Trophoblast cell (in vitro differentiated cells and primary cell): ENCODE measurements around the gene P4HB.

Experiments
- DNase-seq, 2 donors: peaks; one replicate each; pipeline ENCODE4 v3.0.0-alpha.2; 2016
- H2AFZ ChIP-seq: 2 replicates; pipeline ENCODE4 v1.6.1; 2013; ENCODE audit warnings: low read length, moderate library complexity, mild to moderate bottlenecking; ENCODE audit not compliant: insufficient read depth, poor library complexity
- H2AK5ac ChIP-seq: 2 replicates; pipeline ENCODE4 v1.6.1; 2013; ENCODE audit warnings: mild to moderate bottlenecking, low read length
- H2BK120ac ChIP-seq: 2 replicates; pipeline ENCODE4 v1.6.1; 2013; ENCODE audit warnings: low read length, mild to moderate bottlenecking, moderate library complexity; ENCODE audit not compliant: insufficient read depth, poor library complexity
- H2BK12ac ChIP-seq: 2 replicates; pipeline ENCODE4 v1.6.1; 2013; ENCODE audit warnings: mild to moderate bottlenecking, low read length, moderate library complexity
- H2BK5ac ChIP-seq: 2 replicates; pipeline ENCODE4 v1.6.1; 2013; ENCODE audit warnings: low read length, low read depth, moderate library complexity, mild to moderate bottlenecking; ENCODE audit not compliant: poor library complexity
- H3K14ac ChIP-seq: 2 replicates; pipeline ENCODE4 v1.6.1; 2013; ENCODE audit warnings: mild to moderate bottlenecking, low read length
- H3K18ac ChIP-seq: 2 replicates; pipeline ENCODE4 v1.6.1; 2013; ENCODE audit warnings: mild to moderate bottlenecking, low read length
- H3K23ac ChIP-seq: 2 replicates; pipeline ENCODE4 v1.6.1; 2013; ENCODE audit warnings: low read length
- H3K27ac ChIP-seq: 2 replicates; pipeline ENCODE4 v1.5.1; 2013; ENCODE audit warnings: low read depth, mild to moderate bottlenecking, inconsistent platforms, low read length, moderate library complexity
- H3K27me3 ChIP-seq: 2 replicates; pipeline ENCODE4 v1.6.1; 2013; ENCODE audit warnings: inconsistent platforms, mild to moderate bottlenecking, low read length, moderate library complexity; ENCODE audit not compliant: insufficient read depth
- H3K36me3 ChIP-seq, 2 experiments: 1 replicate in 1 of 2; 2 replicates in 1 of 2; pipeline ENCODE4 v1.6.1; 2013; ENCODE audit warnings: low read length in 2 of 2, mild to moderate bottlenecking in 2 of 2, moderate library complexity in 1 of 2; ENCODE audit not compliant: insufficient read depth in 2 of 2, control insufficient read depth in 1 of 2
- H3K4ac ChIP-seq: 2 replicates; pipeline ENCODE4 v1.6.1; 2013; ENCODE audit warnings: low read depth, mild to moderate bottlenecking, low read length, moderate library complexity
- H3K4me1 ChIP-seq, 2 experiments: 1 replicate in 1 of 2; 2 replicates in 1 of 2; pipeline ENCODE4 v1.6.1; 2013; ENCODE audit warnings: low read length in 2 of 2, mild to moderate bottlenecking in 2 of 2, moderate library complexity in 1 of 2; ENCODE audit not compliant: insufficient read depth in 2 of 2, control insufficient read depth in 1 of 2
- H3K4me2 ChIP-seq: 2 replicates; pipeline ENCODE4 v1.6.1; 2013; ENCODE audit warnings: inconsistent platforms, mild to moderate bottlenecking, low read length, moderate library complexity
- H3K4me3 ChIP-seq: 2 replicates; pipeline ENCODE4 v1.5.1; 2013; ENCODE audit warnings: mild to moderate bottlenecking, low read depth, low read length, inconsistent platforms
- H3K79me1 ChIP-seq: one replicate; pipeline ENCODE4 v1.6.1; 2013; ENCODE audit warnings: low read length
- H3K79me2 ChIP-seq: 2 replicates; pipeline ENCODE4 v1.6.1; 2013; ENCODE audit warnings: low read length, mild to moderate bottlenecking; ENCODE audit not compliant: control insufficient read depth, insufficient read depth, poor library complexity
- H3K9ac ChIP-seq: 2 replicates; pipeline ENCODE4 v1.6.1; 2013; ENCODE audit warnings: mild to moderate bottlenecking, low read length
- H3K9me3 ChIP-seq: 2 replicates; pipeline ENCODE4 v1.6.1; 2013; ENCODE audit warnings: low read depth, mild to moderate bottlenecking, control low read depth, inconsistent platforms, low read length; ENCODE audit not compliant: insufficient read depth
- H4K12ac ChIP-seq: 2 replicates; pipeline ENCODE4 v1.6.1; 2013; ENCODE audit warnings: low read depth, mild to moderate bottlenecking, low read length, moderate library complexity
- H4K8ac ChIP-seq: 2 replicates; pipeline ENCODE4 v1.6.1; 2013; ENCODE audit warnings: low read depth, mild to moderate bottlenecking, low read length, moderate library complexity
- H4K91ac ChIP-seq: one replicate; pipeline ENCODE4 v1.6.1; 2013; ENCODE audit warnings: low read depth, mild to moderate bottlenecking, low read length, moderate library complexity
- WGBS: extraction: QIAGEN DNeasy Blood & Tissue Kit; methylation state at CpG from one replicate; pipeline ENCODE4 v1.1.7; 2013; ENCODE audit warnings: missing lambda C conversion rate; ENCODE audit not compliant: insufficient read length, insufficient coverage; ENCODE audit errors: extremely low coverage; 5-methylcytosine and 5-hydroxymethylcytosine counted together

Gene P4HB

DNA sequence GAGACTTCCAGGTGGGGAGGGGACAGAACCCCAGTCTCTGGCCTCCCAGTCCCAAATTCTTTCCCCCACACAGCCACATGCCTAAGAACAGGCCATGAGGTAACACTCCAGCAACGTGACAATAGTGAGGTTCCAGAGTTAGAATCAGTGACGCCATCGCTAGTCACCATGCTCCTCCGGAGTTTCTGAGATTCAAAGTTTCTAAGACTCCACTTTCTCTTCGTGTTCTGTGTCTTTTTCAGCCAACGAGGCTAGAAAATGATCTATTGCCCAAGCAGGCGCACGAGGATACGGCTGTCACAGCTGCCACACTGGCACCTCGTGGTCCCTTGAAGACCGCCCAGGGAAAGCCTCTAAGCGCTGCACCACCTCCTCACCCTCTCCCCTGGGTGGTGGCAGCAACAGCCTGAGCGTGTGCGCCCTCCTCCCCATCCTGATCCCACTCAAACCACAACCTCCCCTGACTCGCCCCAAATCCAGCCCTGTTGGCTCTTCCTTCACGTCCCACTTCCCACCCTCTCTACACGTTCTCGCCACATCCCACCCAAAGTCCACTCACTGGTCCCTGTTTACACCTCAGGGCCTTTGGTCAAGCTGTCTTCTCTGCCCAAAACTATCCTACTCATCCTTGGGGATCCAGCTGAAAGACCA, 28.3 kb downstream of the P4HB start:
- Histone ChIP-seq H3K36me3 (peaks cover 4 to 5% of the 10 kb centered on the region in 2 experiments), H3K9ac (peak overlapping the region; percentile 42), H3K79me1 (peaks cover 13% of the 10 kb centered on the region), H3K27me3 (no peaks in the 10 kb centered on the region), H2BK12ac (no peak overlapping the region), H2BK5ac (no peak overlapping the region), H4K91ac (peak overlapping the region; percentile 75), H4K12ac (peak overlapping the region; percentile 49), H3K14ac (peak overlapping the region; percentile 59), H3K4ac (peak overlapping the region; percentile 87), H2BK120ac (peak overlapping the region; percentile 39), H3K4me1 (peaks cover 9 to 14% of the 10 kb centered on the region in 2 experiments), H3K4me2 (peak overlapping the region; percentile 68), H2AK5ac (no peak overlapping the region), H3K18ac (peak overlapping the region; percentile 50), H2AFZ (peak overlapping the region; percentile 50), H3K9me3 (peaks cover 2% of the 10 kb centered on the region), H3K27ac (peak overlapping the region; percentile 52), H4K8ac (peak overlapping the region; percentile 66), H3K79me2 (peaks cover 15% of the 10 kb centered on the region), H3K4me3 (peak overlapping the region; percentile 90), H3K23ac (no peak overlapping the region)
- WGBS: no CpG with 5 or more reads among the region's 18 CpGs
- DNase-seq: peak in 1 of 2 donors; percentile 54

- Histone ChIP-seq H2BK5ac (no peak overlapping the region), H4K12ac (no peak overlapping the region), H3K27me3 (no peaks in the 10 kb centered on the region), H3K79me1 (peaks cover 13% of the 10 kb centered on the region), H3K4me1 (peaks cover 9 to 14% of the 10 kb centered on the region in 2 experiments), H2AK5ac (no peak overlapping the region), H3K9ac (peak overlapping the region; percentile 21), H3K4me2 (no peak overlapping the region), H3K4me3 (no peak overlapping the region), H2BK12ac (no peak overlapping the region), H3K36me3 (peaks cover 4 to 5% of the 10 kb centered on the region in 2 experiments), H3K23ac (peak overlapping the region; percentile 19), H4K91ac (no peak overlapping the region), H3K18ac (peak overlapping the region; percentile 21), H3K4ac (peak overlapping the region; percentile 14), H2BK120ac (no peak overlapping the region), H2AFZ (no peak overlapping the region), H3K14ac (no peak overlapping the region), H4K8ac (no peak overlapping the region), H3K79me2 (peaks cover 15% of the 10 kb centered on the region), H3K27ac (no peak overlapping the region), H3K9me3 (peaks cover 2% of the 10 kb centered on the region)
- WGBS: no CpG with 5 or more reads among the region's 7 CpGs
- no peak for DNase-seq
Observed at GRCh38 chr17:81831563-81831956, 28.8 kb downstream of the P4HB start.

- no CpG with 5 or more reads among the region's 6 CpGs for WGBS
- no peak overlapping the region for H4K12ac ChIP-seq
- no peak overlapping the region for H2AK5ac ChIP-seq
- H3K27ac ChIP-seq: no peak overlapping the region
- H3K27me3 ChIP-seq: no peaks in the 10 kb centered on the region
- H2BK12ac ChIP-seq: no peak overlapping the region
- H3K36me3 ChIP-seq: peaks cover 5 to 6% of the 10 kb centered on the region in 2 experiments
- H3K9ac ChIP-seq: no peak overlapping the region
- H3K14ac ChIP-seq: no peak overlapping the region
- peaks cover 9 to 13% of the 10 kb centered on the region in 2 experiments for H3K4me1 ChIP-seq
- H3K18ac ChIP-seq: no peak overlapping the region
- H3K79me1 ChIP-seq: peaks cover 13% of the 10 kb centered on the region
- no peak overlapping the region for H2BK5ac ChIP-seq
- no peak overlapping the region for H3K4ac ChIP-seq
- H2AFZ ChIP-seq: no peak overlapping the region
- H3K9me3 ChIP-seq: no peaks in the 10 kb centered on the region
- no peak overlapping the region for H3K4me2 ChIP-seq
- no peak overlapping the region for H4K8ac ChIP-seq
- no peak overlapping the region for H3K4me3 ChIP-seq
- H2BK120ac ChIP-seq: no peak overlapping the region
- H3K23ac ChIP-seq: no peak overlapping the region
- peaks cover 15% of the 10 kb centered on the region for H3K79me2 ChIP-seq
- no peak overlapping the region for H4K91ac ChIP-seq
- DNase-seq: no peak
Observed at GRCh38 chr17:81829858-81830257, 30.5 kb downstream of the P4HB start.

GRCh38 chr17:81828656-81829055, 31.7 kb downstream of the P4HB start:
- Histone ChIP-seq H2BK5ac (no peak overlapping the region), H3K9ac (no peak overlapping the region), H4K12ac (no peak overlapping the region), H3K4me3 (no peak overlapping the region), H2BK12ac (no peak overlapping the region), H3K4ac (no peak overlapping the region), H3K27ac (no peak overlapping the region), H3K14ac (no peak overlapping the region), H4K8ac (no peak overlapping the region), H3K36me3 (peaks cover 16 to 18% of the 10 kb centered on the region in 2 experiments), H3K79me1 (peaks cover 11% of the 10 kb centered on the region), H2BK120ac (no peak overlapping the region), H3K4me2 (no peak overlapping the region), H3K23ac (no peak overlapping the region), H3K9me3 (no peaks in the 10 kb centered on the region), H3K4me1 (peaks cover 7 to 9% of the 10 kb centered on the region in 2 experiments), H2AFZ (no peak overlapping the region), H3K79me2 (peaks cover 14% of the 10 kb centered on the region), H2AK5ac (no peak overlapping the region), H3K27me3 (no peaks in the 10 kb centered on the region), H4K91ac (no peak overlapping the region), H3K18ac (no peak overlapping the region)
- no peak for DNase-seq
- no CpG with 5 or more reads among the region's 7 CpGs for WGBS
